ENCODE data around the gene CTIF.

The CTIF gene

GRCh38 chr18:48554610-48555400, 16.0 kb downstream of the CTIF start:
- no peak for DNase-seq

- no peak for DNase-seq
Observed at GRCh38 chr18:48555465-48555995, 16.7 kb downstream of the CTIF start.

GRCh38 chr18:48557640-48558174, 18.9 kb downstream of the CTIF start:
- DNase-seq = no peak

GRCh38 chr18:48558248-48558647, 19.4 kb downstream of the CTIF start:
- DNase-seq = no peak

GRCh38 chr18:48560491-48560890, 21.7 kb downstream of the CTIF start:
- DNase-seq = no peak

- DNase-seq = no peak
Observed at GRCh38 chr18:48562075-48562474, 23.2 kb downstream of the CTIF start.

GRCh38 chr18:48563027-48563426, 24.2 kb downstream of the CTIF start:
- no peak for DNase-seq

- no peak for DNase-seq
Observed at GRCh38 chr18:48564139-48564538, 25.3 kb downstream of the CTIF start.

- peak; percentile 5 for DNase-seq
Observed at GRCh38 chr18:48565105-48565504, 26.3 kb downstream of the CTIF start.

GRCh38 chr18:48566589-48566988, 27.8 kb downstream of the CTIF start:
- DNase-seq = no peak

- no peak for DNase-seq
Observed at GRCh38 chr18:48567388-48567787, 28.6 kb downstream of the CTIF start.

GRCh38 chr18:48569139-48569914, 30.5 kb downstream of the CTIF start:
- no peak for DNase-seq

GRCh38 chr18:48569915-48570264, 31.1 kb downstream of the CTIF start:
- DNase-seq = no peak

- DNase-seq = no peak
Observed at GRCh38 chr18:48570313-48570712, 31.5 kb downstream of the CTIF start.

GRCh38 chr18:48571639-48572384, 33.0 kb downstream of the CTIF start:
- DNase-seq = no peak

- no peak for DNase-seq
Observed at GRCh38 chr18:48572402-48573126, 33.7 kb downstream of the CTIF start.

GRCh38 chr18:48573632-48574283, 34.9 kb downstream of the CTIF start:
- DNase-seq = no peak

GRCh38 chr18:48574667-48575300, 36.0 kb downstream of the CTIF start:
- DNase-seq = no peak

- no peak for DNase-seq
Observed at GRCh38 chr18:48575301-48575657, 36.4 kb downstream of the CTIF start.

GRCh38 chr18:48575658-48576456, 37.0 kb downstream of the CTIF start:
- no peak for DNase-seq

GRCh38 chr18:48576457-48576771, 37.6 kb downstream of the CTIF start:
- DNase-seq = no peak
